Liver (tissue), 9 donors: ENCODE results near the gene CSF1. TPM values are rescaled to one million over a fixed set of nuclear protein-coding genes. Genes with fewer than 3 reads are reported as not detected.

Experiments
- DNase-seq: peaks from one replicate; pipeline ENCODE4 v3.0.0-alpha.2; 2017; ENCODE audit warnings: low spot score
- H3K27ac ChIP-seq, 2 donors: one replicate each; pipeline ENCODE4 v1.7.0; 2013; ENCODE audit warnings: inconsistent platforms in 2 of 2, low read length in 2 of 2, control low read depth in 1 of 2, low read depth in 1 of 2, mild to moderate bottlenecking in 1 of 2
- H3K27me3 ChIP-seq, 4 donors: one replicate each; pipeline versions ENCODE4 v1.6.1 to v1.7.0; 2013; ENCODE audit warnings: low read length in 3 of 4, inconsistent platforms in 1 of 4, mild to moderate bottlenecking in 1 of 4, moderate library complexity in 1 of 4; ENCODE audit not compliant: control insufficient read depth in 4 of 4, insufficient read depth in 4 of 4
- H3K36me3 ChIP-seq, 4 donors: one replicate each; pipeline versions ENCODE4 v1.6.1 to v1.7.0; 2013; ENCODE audit warnings: low read length in 3 of 4, mild to moderate bottlenecking in 3 of 4, low read depth in 1 of 4, moderate library complexity in 1 of 4; ENCODE audit not compliant: control insufficient read depth in 4 of 4, insufficient read depth in 3 of 4
- H3K4me1 ChIP-seq, 4 donors: one replicate each; pipeline versions ENCODE4 v1.6.1 to v1.7.0; 2013; ENCODE audit warnings: low read length in 3 of 4, mild to moderate bottlenecking in 3 of 4, moderate library complexity in 1 of 4; ENCODE audit not compliant: control insufficient read depth in 4 of 4, insufficient read depth in 4 of 4
- H3K4me3 ChIP-seq, 3 donors: one replicate each; pipeline versions ENCODE4 v1.6.1 to v1.7.0; 2013; ENCODE audit warnings: low read length in 3 of 3, control low read depth in 1 of 3, low read depth in 1 of 3, mild to moderate bottlenecking in 1 of 3
- H3K9ac ChIP-seq, 2 donors: one replicate each; pipeline ENCODE4 v1.7.0; 2013; ENCODE audit warnings: low read length in 2 of 2, mild to moderate bottlenecking in 2 of 2, moderate library complexity in 2 of 2, control low read depth in 1 of 2, low read depth in 1 of 2
- H3K9me3 ChIP-seq, 4 donors: one replicate each; pipeline versions ENCODE4 v1.6.1 to v1.7.0; 2013; ENCODE audit warnings: low read length in 3 of 4; ENCODE audit not compliant: control insufficient read depth in 4 of 4
- CTCF ChIP-seq: fragments of 150-350 bp; IDR thresholded peaks from 2 replicates; pipeline ENCODE4 v1.5.1; 2017; ENCODE audit warnings: improper control_type of control experiment, low read depth, low read length; ENCODE audit not compliant: missing input control
- EGR1 ChIP-seq, 2 donors: IDR thresholded peaks; 2 replicates each; pipeline ENCODE4 v1.6.1; 2016 to 2018; ENCODE audit warnings: antibody characterized with exemption in 2 of 2, low read depth in 2 of 2
- FOXA1 ChIP-seq: IDR thresholded peaks from 2 replicates; pipeline ENCODE4 v1.6.1; 2016; ENCODE audit warnings: antibody characterized with exemption
- FOXA2 ChIP-seq: IDR thresholded peaks from 2 replicates; pipeline ENCODE4 v1.6.1; 2016; ENCODE audit warnings: antibody characterized with exemption
- GABPA ChIP-seq, 2 donors: IDR thresholded peaks in 1 of 2; conservative IDR thresholded peaks in 1 of 2; 2 replicates each; pipeline ENCODE4 v1.6.1; 2016; ENCODE audit warnings: antibody characterized with exemption in 2 of 2, mild to moderate bottlenecking in 1 of 2, moderate library complexity in 1 of 2
- HNF4A ChIP-seq, 2 donors: conservative IDR thresholded peaks; 2 replicates each; pipeline ENCODE4 v1.6.1; 2016; ENCODE audit warnings: antibody characterized with exemption in 2 of 2, mild to moderate bottlenecking in 2 of 2
- HNF4G ChIP-seq: IDR thresholded peaks from 2 replicates; pipeline ENCODE4 v1.6.1; 2016; ENCODE audit warnings: antibody characterized with exemption
- JUND ChIP-seq, 2 donors: IDR thresholded peaks; 2 replicates each; pipeline ENCODE4 v1.6.1; 2016; ENCODE audit warnings: antibody characterized with exemption in 2 of 2
- NR2F2 ChIP-seq: IDR thresholded peaks from 2 replicates; pipeline ENCODE4 v1.6.1; 2016; ENCODE audit warnings: antibody characterized with exemption
- RAD21 ChIP-seq, 2 donors: IDR thresholded peaks; 2 replicates each; pipeline ENCODE4 v1.6.1; 2016; ENCODE audit warnings: antibody characterized with exemption in 2 of 2, mild to moderate bottlenecking in 2 of 2
- RXRA ChIP-seq, 2 donors: IDR thresholded peaks; 2 replicates each; pipeline ENCODE4 v1.6.1; 2017 to 2018; ENCODE audit warnings: antibody characterized with exemption in 2 of 2, mild to moderate bottlenecking in 1 of 2
- SP1 ChIP-seq: IDR thresholded peaks from 2 replicates; pipeline ENCODE4 v1.6.1; 2018; ENCODE audit warnings: antibody characterized with exemption, mild to moderate bottlenecking
- TAF1 ChIP-seq: conservative IDR thresholded peaks from 2 replicates; pipeline ENCODE4 v1.6.1; 2016; ENCODE audit warnings: antibody characterized with exemption, mild to moderate bottlenecking
- YY1 ChIP-seq: IDR thresholded peaks from 2 replicates; pipeline ENCODE4 v1.6.1; 2016; ENCODE audit warnings: antibody characterized with exemption, mild to moderate bottlenecking
- WGBS: extraction: QIAGEN DNeasy Blood & Tissue Kit; methylation state at CpG from one replicate; pipeline ENCODE4 v1.1.7; 2013; 5-methylcytosine and 5-hydroxymethylcytosine counted together
- polyA plus RNA-seq, 2 donors: library from polyadenylated mRNA; stranded (reverse) in 1 of 2; unstranded in 1 of 2; fragments of 200-250 nt in 1 of 2; fragments of >200 nt in 1 of 2; fragmentation: Nextera tagmentation in 1 of 2; extraction: Ambion mirVana in 1 of 2; gene quantifications; one replicate each; pipeline versions ENCODE4 v1.2.1 to v1.2.3, GENCODE V29; 2013 to 2015
- total RNA-seq, 2 donors: library from RNA; depleted of rRNA; stranded (reverse); fragments of >200 nt; gene quantifications; one replicate each; pipeline ENCODE4 v1.2.3, GENCODE V29; 2014
- TF ChIP-seq, protein P1 (sequence below): IDR thresholded peaks from 2 replicates; pipeline ENCODE4 v1.6.1; 2016; ENCODE audit warnings: antibody characterized with exemption, mild to moderate bottlenecking
- TF ChIP-seq, protein P2 (sequence below): IDR thresholded peaks from 2 replicates; pipeline ENCODE4 v1.6.1; 2016; ENCODE audit warnings: antibody characterized with exemption
- TF ChIP-seq, protein P3 (sequence below): IDR thresholded peaks from 2 replicates; pipeline ENCODE4 v1.6.1; 2016; ENCODE audit warnings: antibody characterized with exemption
- TF ChIP-seq, protein P4 (sequence below): IDR thresholded peaks from 2 replicates; pipeline ENCODE4 v1.6.1; 2016; ENCODE audit warnings: antibody characterized with exemption
- donor health status: healthy.
- donor health status: healthy.
- donor health status: healthy.
- donor health status: healthy.
- donor health status: healthy.

The CSF1 gene
- total and polyA plus RNA-seq, 4 donors: 6.3 to 15.2 (median 11.3) TPM

- no peak for DNase-seq
- Histone ChIP-seq H3K4me1 (peaks cover 3 to 15% (median 13%) of the 10 kb centered on the region in 4 donors), H3K9ac (no peak overlapping the region), H3K27me3 (no peaks in the 10 kb centered on the region), H3K9me3 (no peaks in the 10 kb centered on the region), H3K4me3 (no peak overlapping the region), H3K27ac (peak overlapping the region in 1 of 2 donors; percentile 9), H3K36me3 (no peaks in the 10 kb centered on the region)
- no peak for TF ChIP-seq NR2F2
- no peak for TF ChIP-seq FOXA2
- TF ChIP-seq, protein P1, sequence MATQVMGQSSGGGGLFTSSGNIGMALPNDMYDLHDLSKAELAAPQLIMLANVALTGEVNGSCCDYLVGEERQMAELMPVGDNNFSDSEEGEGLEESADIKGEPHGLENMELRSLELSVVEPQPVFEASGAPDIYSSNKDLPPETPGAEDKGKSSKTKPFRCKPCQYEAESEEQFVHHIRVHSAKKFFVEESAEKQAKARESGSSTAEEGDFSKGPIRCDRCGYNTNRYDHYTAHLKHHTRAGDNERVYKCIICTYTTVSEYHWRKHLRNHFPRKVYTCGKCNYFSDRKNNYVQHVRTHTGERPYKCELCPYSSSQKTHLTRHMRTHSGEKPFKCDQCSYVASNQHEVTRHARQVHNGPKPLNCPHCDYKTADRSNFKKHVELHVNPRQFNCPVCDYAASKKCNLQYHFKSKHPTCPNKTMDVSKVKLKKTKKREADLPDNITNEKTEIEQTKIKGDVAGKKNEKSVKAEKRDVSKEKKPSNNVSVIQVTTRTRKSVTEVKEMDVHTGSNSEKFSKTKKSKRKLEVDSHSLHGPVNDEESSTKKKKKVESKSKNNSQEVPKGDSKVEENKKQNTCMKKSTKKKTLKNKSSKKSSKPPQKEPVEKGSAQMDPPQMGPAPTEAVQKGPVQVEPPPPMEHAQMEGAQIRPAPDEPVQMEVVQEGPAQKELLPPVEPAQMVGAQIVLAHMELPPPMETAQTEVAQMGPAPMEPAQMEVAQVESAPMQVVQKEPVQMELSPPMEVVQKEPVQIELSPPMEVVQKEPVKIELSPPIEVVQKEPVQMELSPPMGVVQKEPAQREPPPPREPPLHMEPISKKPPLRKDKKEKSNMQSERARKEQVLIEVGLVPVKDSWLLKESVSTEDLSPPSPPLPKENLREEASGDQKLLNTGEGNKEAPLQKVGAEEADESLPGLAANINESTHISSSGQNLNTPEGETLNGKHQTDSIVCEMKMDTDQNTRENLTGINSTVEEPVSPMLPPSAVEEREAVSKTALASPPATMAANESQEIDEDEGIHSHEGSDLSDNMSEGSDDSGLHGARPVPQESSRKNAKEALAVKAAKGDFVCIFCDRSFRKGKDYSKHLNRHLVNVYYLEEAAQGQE: no peak
- no peak for TF ChIP-seq RAD21 (IDR thresholded peaks at IDR 0.05)
Measured at GRCh38 chr1:109948285-109948630, 37.6 kb downstream of the CSF1 start.

DNA sequence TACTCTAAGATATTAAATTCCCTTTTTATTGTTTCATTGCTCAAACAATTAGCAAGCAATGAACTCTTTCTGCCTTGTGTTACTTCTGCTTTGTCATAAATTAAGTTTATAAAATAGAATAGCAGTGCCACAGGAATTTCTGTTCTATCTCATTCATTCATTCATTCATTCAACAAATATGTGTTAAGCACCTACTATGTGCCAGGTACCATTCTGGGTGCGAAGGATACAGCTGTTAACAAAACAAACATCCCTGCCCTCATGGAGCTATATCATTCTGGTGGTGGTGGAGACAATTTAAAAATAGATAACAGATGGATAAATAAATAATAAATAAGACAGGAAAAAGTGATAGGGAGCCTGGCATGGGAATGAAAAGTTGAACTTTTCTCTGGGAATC is 39.4 kb downstream of the CSF1 start:
- H3K36me3 ChIP-seq: no peaks in the 10 kb centered on the region
- no peaks in the 10 kb centered on the region for H3K9me3 ChIP-seq
- no peak overlapping the region for H3K9ac ChIP-seq
- no peak for DNase-seq
- TF ChIP-seq HNF4A (conservative IDR thresholded peaks at IDR 0.05) (no peak), FOXA2 (no peak), EGR1 (IDR thresholded peaks at IDR 0.05; ENCODE audit: low read depth in 2 of 2) (no peak), TAF1 (no peak), RAD21 (IDR thresholded peaks at IDR 0.05) (no peak), JUND (IDR thresholded peaks at IDR 0.05) (no peak), GABPA (IDR thresholded peaks at IDR 0.05 in 1 of 2, conservative IDR thresholded peaks at IDR 0.05 in 1 of 2) (no peak), FOXA1 (no peak), CTCF (no peak), NR2F2 (no peak), HNF4G (no peak), SP1 (no peak), YY1 (no peak), RXRA (IDR thresholded peaks at IDR 0.05) (no peak)
- TF ChIP-seq, protein P1: no peak
- TF ChIP-seq, protein P2, sequence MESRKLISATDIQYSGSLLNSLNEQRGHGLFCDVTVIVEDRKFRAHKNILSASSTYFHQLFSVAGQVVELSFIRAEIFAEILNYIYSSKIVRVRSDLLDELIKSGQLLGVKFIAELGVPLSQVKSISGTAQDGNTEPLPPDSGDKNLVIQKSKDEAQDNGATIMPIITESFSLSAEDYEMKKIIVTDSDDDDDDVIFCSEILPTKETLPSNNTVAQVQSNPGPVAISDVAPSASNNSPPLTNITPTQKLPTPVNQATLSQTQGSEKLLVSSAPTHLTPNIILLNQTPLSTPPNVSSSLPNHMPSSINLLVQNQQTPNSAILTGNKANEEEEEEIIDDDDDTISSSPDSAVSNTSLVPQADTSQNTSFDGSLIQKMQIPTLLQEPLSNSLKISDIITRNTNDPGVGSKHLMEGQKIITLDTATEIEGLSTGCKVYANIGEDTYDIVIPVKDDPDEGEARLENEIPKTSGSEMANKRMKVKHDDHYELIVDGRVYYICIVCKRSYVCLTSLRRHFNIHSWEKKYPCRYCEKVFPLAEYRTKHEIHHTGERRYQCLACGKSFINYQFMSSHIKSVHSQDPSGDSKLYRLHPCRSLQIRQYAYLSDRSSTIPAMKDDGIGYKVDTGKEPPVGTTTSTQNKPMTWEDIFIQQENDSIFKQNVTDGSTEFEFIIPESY: no peak
- TF ChIP-seq, protein P3, sequence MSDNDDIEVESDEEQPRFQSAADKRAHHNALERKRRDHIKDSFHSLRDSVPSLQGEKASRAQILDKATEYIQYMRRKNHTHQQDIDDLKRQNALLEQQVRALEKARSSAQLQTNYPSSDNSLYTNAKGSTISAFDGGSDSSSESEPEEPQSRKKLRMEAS: no peak
- TF ChIP-seq, protein P4, sequence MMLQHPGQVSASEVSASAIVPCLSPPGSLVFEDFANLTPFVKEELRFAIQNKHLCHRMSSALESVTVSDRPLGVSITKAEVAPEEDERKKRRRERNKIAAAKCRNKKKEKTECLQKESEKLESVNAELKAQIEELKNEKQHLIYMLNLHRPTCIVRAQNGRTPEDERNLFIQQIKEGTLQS: no peak
- H3K27ac ChIP-seq: no peak overlapping the region
- H3K4me1 ChIP-seq: peaks cover 3 to 15% (median 13%) of the 10 kb centered on the region in 4 donors
- no peaks in the 10 kb centered on the region for H3K27me3 ChIP-seq
- 91% methylated on average over 1 of the region's 1 CpG for WGBS
- H3K4me3 ChIP-seq: no peak overlapping the region
